ENCODE results near the gene FBXW12.

Gene FBXW12

DNA sequence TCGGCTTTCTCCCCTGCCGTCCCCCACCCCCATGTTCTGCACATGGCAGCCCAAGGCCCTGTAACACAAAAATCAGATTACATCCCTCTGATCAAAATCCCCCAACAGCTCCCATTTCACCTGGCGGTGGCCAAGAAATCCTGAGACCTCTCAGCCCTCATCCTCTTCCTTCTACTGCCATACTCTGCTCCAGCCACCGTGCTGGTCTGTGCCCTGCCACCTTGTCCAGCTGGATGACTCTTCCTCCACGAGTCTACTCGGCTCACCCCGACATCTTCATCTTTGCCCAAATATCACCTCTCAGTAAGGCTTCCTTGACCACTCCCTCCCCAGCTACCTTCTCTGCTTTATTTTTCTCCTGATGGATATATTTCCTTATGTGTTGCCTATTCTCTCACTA lies 64.8 kb downstream of the FBXW12 start:
- no peak for DNase-seq

DNA sequence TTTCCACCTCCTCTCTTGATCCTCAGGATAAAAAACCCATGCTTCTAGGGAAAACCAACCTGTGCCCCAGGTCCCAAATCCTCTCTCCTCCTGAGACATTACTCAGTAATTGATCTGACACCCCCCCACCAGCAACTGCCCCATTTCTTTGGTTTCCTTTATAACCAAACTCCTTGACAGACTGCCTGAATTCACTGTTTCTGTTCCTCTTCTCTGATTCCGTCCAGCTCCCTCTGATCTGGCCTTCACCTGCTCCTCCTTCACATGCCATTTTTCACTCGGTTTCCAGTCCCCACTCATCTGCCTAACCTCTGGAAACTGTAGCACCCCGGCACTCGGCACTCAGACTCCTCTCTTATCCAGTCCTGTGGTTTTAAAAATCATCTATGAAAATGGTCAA lies 65.8 kb downstream of the FBXW12 start:
- DNase-seq = no peak

DNA sequence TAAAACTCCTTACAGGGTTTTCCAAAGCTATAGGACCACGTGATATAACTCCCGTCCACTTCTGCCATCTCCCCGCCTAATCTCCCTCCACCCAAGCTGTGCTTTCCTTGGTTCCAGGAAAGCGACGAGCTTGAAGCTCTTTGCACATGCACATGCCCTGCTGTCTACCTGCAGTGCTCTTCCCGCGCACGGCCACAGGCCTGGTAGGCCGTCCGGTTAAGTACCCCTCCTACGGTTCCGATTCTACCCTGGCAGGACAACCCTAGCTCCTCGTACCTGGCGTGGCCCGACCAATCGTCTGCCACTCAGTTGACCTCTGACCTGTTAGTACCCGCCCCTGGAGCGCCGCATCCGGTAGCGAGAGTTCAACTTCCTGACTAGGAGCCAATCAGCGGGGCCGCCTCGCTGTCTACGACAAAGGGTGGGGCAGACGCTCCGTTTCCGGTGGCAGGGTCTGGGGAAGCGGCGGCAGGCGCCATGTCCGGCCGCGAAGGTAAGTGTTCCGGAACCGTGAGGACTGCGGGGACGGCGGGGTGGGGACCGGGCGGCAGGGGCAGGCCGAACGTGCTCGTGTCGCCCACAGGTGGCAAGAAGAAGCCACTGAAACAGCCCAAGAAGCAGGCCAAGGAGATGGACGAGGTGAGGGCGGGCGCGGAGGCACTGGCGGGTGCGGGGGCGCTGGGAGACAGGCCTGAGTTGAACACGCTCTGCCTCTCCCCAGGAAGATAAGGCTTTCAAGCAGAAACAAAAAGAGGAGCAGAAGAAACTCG lies 68.0 kb downstream of the FBXW12 start, which contains the start of the genes CCDC51 and TMA7:
Gene CCDC51, minus strand, starts transcription at position 300 of the 770 bp plus-strand sequence. CDS start 4,991 bp downstream, outside the sequence.
Gene TMA7, plus strand, starts transcription at position 438 of the 770 bp plus-strand sequence. Its CDS starts 40 bp downstream, at position 478.
- DNase-seq = peak; percentile 98

DNA sequence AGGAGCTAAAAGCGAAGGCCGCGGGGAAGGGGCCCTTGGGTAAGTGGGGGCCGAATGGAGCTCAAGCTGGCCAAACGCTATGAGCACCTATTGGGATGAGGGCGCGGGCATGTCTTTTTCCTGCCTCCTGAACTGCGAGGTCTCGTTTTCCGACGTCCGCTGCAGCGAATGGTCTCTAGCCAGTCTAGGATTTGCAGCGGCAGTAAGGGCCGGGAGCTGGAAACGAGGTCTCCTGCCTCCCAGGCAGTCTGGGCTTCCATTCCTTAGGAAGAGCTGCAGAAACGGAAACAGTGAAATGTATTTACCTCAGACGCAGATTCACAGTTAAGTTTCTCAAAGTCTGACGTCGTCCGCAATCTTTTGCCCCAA lies 68.6 kb downstream of the FBXW12 start:
- no peak for DNase-seq

DNA sequence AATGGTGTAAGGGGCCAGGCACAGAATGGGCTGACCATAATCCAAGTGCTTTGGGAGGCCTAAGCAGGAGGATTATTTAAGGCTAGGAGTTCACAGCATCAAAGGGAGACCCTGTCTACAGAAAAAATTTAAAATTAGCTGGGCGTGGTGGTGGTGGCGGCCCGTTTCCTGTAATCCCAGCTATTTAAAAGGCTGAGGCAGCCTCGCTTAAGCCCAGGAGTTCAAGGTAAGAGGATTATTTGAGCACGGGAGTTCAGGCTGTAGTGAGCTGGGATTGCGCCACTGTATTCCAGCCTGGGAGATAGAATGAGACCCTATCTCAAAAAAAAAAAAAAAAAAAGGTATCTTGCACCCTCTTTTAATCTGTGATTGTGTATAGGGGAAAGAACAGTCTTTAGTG lies 69.9 kb downstream of the FBXW12 start:
- DNase-seq = no peak

Measured in activated CD4-positive, alpha-beta T cell treated with anti-CD3 and anti-CD28 coated beads, Interleukin-2, amount 50 U/mL, for 1 hour (primary cell).